GM18526 (cell line): ENCODE data around the gene UFM1.
A peak's percentile ranks its signal among the peaks of the same experiment; 100 is the strongest.

ENCODE experiments used
- POLR2A ChIP-seq: IDR thresholded peaks from 3 replicates; pipeline ENCODE4 v1.6.1; 2011; ENCODE audit not compliant: insufficient read length; ENCODE audit errors: extremely low read depth

The UFM1 gene

GRCh38 chr13:38349390-38350113 is at the start of gene UFM1:
UFM1 (plus strand) TSS chr13:38349851; CDS start chr13:38349920, 69 bp downstream.
- peak; percentile 73 for TF ChIP-seq POLR2A

GRCh38 chr13:38301236-38301635 is 48.4 kb upstream of the UFM1 start:
- TF ChIP-seq POLR2A: no peak

GRCh38 chr13:38303816-38304320 is 45.8 kb upstream of the UFM1 start:
- TF ChIP-seq POLR2A: no peak

- no peak for TF ChIP-seq POLR2A
Observed at GRCh38 chr13:38308736-38309135, 40.9 kb upstream of the UFM1 start.

- no peak for TF ChIP-seq POLR2A
Observed at GRCh38 chr13:38309397-38309796, 40.3 kb upstream of the UFM1 start.

GRCh38 chr13:38316129-38316528 is 33.5 kb upstream of the UFM1 start:
- TF ChIP-seq POLR2A: no peak

GRCh38 chr13:38321654-38322053 is 28.0 kb upstream of the UFM1 start:
- TF ChIP-seq POLR2A: no peak

- TF ChIP-seq POLR2A: no peak
Observed at GRCh38 chr13:38325426-38325825, 24.2 kb upstream of the UFM1 start.

GRCh38 chr13:38328699-38329098 is 21.0 kb upstream of the UFM1 start:
- TF ChIP-seq POLR2A: no peak

GRCh38 chr13:38334845-38335244 is 14.8 kb upstream of the UFM1 start:
- TF ChIP-seq POLR2A: no peak

GRCh38 chr13:38338089-38338488 is 11.6 kb upstream of the UFM1 start:
- no peak for TF ChIP-seq POLR2A

GRCh38 chr13:38340624-38341023 is 9.0 kb upstream of the UFM1 start:
- no peak for TF ChIP-seq POLR2A

GRCh38 chr13:38341149-38341692 is 8.4 kb upstream of the UFM1 start:
- TF ChIP-seq POLR2A: no peak

GRCh38 chr13:38346764-38347163 is 2.9 kb upstream of the UFM1 start:
- TF ChIP-seq POLR2A: no peak

- TF ChIP-seq POLR2A: no peak
Observed at GRCh38 chr13:38348861-38349389, 726 bp upstream of the UFM1 start.

GRCh38 chr13:38350114-38350617 is 515 bp downstream of the UFM1 start:
- no peak for TF ChIP-seq POLR2A

- no peak for TF ChIP-seq POLR2A
Observed at GRCh38 chr13:38355595-38356119, 6.0 kb downstream of the UFM1 start.

GRCh38 chr13:38358684-38359083 is 9.0 kb downstream of the UFM1 start:
- no peak for TF ChIP-seq POLR2A
